DOHH2 (cell line): ENCODE data around the gene CNKSR3.

Experiments used
- H3F3A ChIP-seq: fragments of 200-600 bp; sonication (generic), shearing (Covaris generic); 2 replicates; pipeline ENCODE4 v1.6.0; 2016; ENCODE audit warnings: antibody characterized with exemption, mild to moderate bottlenecking; ENCODE audit not compliant: control insufficient read depth, insufficient read depth
- H3K27ac ChIP-seq: fragments of 200-600 bp; sonication (generic); 2 replicates; pipeline ENCODE4 v1.5.1; 2014; ENCODE audit warnings: low read depth, mild to moderate bottlenecking, low read length, moderate library complexity
- H3K27me3 ChIP-seq: fragments of 200-600 bp; sonication (generic); 2 replicates; pipeline ENCODE4 v1.6.1; 2014; ENCODE audit warnings: mild to moderate bottlenecking, low read length, mixed read lengths; ENCODE audit not compliant: control insufficient read depth
- H3K36me3 ChIP-seq: fragments of 200-600 bp; sonication (generic); 2 replicates; pipeline ENCODE4 v1.6.1; 2014; ENCODE audit warnings: mild to moderate bottlenecking, low read length, moderate library complexity, mixed read lengths; ENCODE audit not compliant: control insufficient read depth
- H3K4me1 ChIP-seq: fragments of 200-600 bp; sonication (generic); 2 replicates; pipeline ENCODE4 v1.6.1; 2014; ENCODE audit warnings: mild to moderate bottlenecking, low read length, mixed read lengths; ENCODE audit not compliant: control insufficient read depth
- H3K4me2 ChIP-seq: fragments of 200-600 bp; sonication (generic); 2 replicates; pipeline ENCODE4 v1.6.0; 2014; ENCODE audit warnings: mild to moderate bottlenecking, low read length, moderate library complexity
- H3K4me3 ChIP-seq: fragments of 200-600 bp; sonication (generic); 2 replicates; pipeline ENCODE4 v1.5.1; 2014; ENCODE audit warnings: mild to moderate bottlenecking, low read length, mixed read lengths
- H3K79me2 ChIP-seq: fragments of 200-600 bp; sonication (generic); 2 replicates; pipeline ENCODE4 v1.6.1; 2014; ENCODE audit warnings: mild to moderate bottlenecking, low read length, mixed read lengths; ENCODE audit not compliant: control insufficient read depth
- H3K9me2 ChIP-seq: fragments of 200-600 bp; sonication (generic); replicated peaks from 2 replicates; pipeline ENCODE4 v1.6.1; 2014; ENCODE audit warnings: mild to moderate bottlenecking, low read length, mixed read lengths; ENCODE audit not compliant: control insufficient read depth
- H3K9me3 ChIP-seq: fragments of 200-600 bp; sonication (generic); 2 replicates; pipeline ENCODE4 v1.6.1; 2014; ENCODE audit warnings: antibody characterized with exemption, low read length, mixed read lengths; ENCODE audit not compliant: control insufficient read depth, insufficient read depth
- H4K20me1 ChIP-seq: fragments of 200-600 bp; sonication (generic); 2 replicates; pipeline ENCODE4 v1.6.0; 2014; ENCODE audit warnings: low read depth, mild to moderate bottlenecking, antibody characterized with exemption, low read length, moderate library complexity; ENCODE audit not compliant: control insufficient read depth, insufficient read depth
- EZH2phosphoT487 ChIP-seq: fragments of 200-600 bp; sonication (generic); IDR thresholded peaks from 2 replicates; pipeline ENCODE4 v1.6.1; 2017; ENCODE audit warnings: borderline replicate concordance, mild to moderate bottlenecking, antibody characterized with exemption, low read length, moderate library complexity, mixed read lengths
- TF ChIP-seq, protein P1 (sequence below): fragments of 200-600 bp; sonication (generic); IDR thresholded peaks from one replicate; pipeline ENCODE4 v1.5.1; 2014; ENCODE audit warnings: antibody characterized with exemption, mild to moderate bottlenecking, low read depth, low read length; ENCODE audit not compliant: poor library complexity, severe bottlenecking

The CNKSR3 gene

GRCh38 chr6:154378518-154378917 is 132.0 kb downstream of the CNKSR3 start:
- Histone ChIP-seq H3K36me3 (no peaks in the 10 kb centered on the region), H3K79me2 (no peaks in the 10 kb centered on the region), H3K9me2 (no peaks in the 10 kb centered on the region), H3K27ac (no peak overlapping the region), H3K9me3 (peaks cover 3% of the 10 kb centered on the region; the same call in 1 of the 2 replicates), H3K4me3 (no peak overlapping the region), H3K4me1 (no peaks in the 10 kb centered on the region), H3K4me2 (no peak overlapping the region), H3K27me3 (no peaks in the 10 kb centered on the region), H4K20me1 (no peaks in the 10 kb centered on the region), H3F3A (no peaks in the 10 kb centered on the region)
- TF ChIP-seq, protein P1, sequence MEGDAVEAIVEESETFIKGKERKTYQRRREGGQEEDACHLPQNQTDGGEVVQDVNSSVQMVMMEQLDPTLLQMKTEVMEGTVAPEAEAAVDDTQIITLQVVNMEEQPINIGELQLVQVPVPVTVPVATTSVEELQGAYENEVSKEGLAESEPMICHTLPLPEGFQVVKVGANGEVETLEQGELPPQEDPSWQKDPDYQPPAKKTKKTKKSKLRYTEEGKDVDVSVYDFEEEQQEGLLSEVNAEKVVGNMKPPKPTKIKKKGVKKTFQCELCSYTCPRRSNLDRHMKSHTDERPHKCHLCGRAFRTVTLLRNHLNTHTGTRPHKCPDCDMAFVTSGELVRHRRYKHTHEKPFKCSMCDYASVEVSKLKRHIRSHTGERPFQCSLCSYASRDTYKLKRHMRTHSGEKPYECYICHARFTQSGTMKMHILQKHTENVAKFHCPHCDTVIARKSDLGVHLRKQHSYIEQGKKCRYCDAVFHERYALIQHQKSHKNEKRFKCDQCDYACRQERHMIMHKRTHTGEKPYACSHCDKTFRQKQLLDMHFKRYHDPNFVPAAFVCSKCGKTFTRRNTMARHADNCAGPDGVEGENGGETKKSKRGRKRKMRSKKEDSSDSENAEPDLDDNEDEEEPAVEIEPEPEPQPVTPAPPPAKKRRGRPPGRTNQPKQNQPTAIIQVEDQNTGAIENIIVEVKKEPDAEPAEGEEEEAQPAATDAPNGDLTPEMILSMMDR = no peak
- TF ChIP-seq EZH2phosphoT487 = no peak

- Histone ChIP-seq H3K4me3 (no peak overlapping the region), H3K9me3 (peaks cover 3% of the 10 kb centered on the region; the same call in 1 of the 2 replicates), H3K27ac (no peak overlapping the region), H3K4me1 (no peaks in the 10 kb centered on the region), H3K27me3 (no peaks in the 10 kb centered on the region), H3F3A (no peaks in the 10 kb centered on the region), H3K79me2 (no peaks in the 10 kb centered on the region), H3K4me2 (no peak overlapping the region), H3K36me3 (no peaks in the 10 kb centered on the region), H3K9me2 (no peaks in the 10 kb centered on the region), H4K20me1 (no peaks in the 10 kb centered on the region)
- TF ChIP-seq, protein P1 = no peak
- TF ChIP-seq EZH2phosphoT487 = no peak
Observed at GRCh38 chr6:154377726-154378125, 132.8 kb downstream of the CNKSR3 start.

DNA sequence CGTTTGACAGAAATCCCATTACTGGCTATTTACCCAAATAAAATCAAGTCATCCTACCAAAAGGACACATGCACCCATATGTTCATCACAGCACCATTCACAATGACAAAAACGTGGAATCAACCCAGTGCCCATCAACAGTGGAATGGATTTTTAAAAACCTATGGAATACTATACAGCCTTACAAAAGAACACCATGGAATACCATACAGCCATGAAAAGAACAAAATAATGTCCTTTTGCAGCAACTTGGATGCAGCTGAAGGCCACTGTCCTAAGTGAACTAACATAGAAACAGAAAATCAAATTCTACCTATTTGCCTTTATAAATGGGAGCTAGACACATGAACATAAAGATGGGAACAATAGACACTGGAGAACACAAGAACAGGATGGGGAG is 136.5 kb downstream of the CNKSR3 start:
- Histone ChIP-seq H3K4me2 (no peak overlapping the region), H3K4me1 (no peaks in the 10 kb centered on the region), H4K20me1 (no peaks in the 10 kb centered on the region), H3K27me3 (no peaks in the 10 kb centered on the region), H3K9me3 (peaks cover 3% of the 10 kb centered on the region; the same call in 1 of the 2 replicates), H3K79me2 (no peaks in the 10 kb centered on the region), H3K27ac (no peak overlapping the region), H3K4me3 (no peak overlapping the region), H3K9me2 (no peaks in the 10 kb centered on the region), H3F3A (no peaks in the 10 kb centered on the region), H3K36me3 (no peaks in the 10 kb centered on the region)
- no peak for TF ChIP-seq EZH2phosphoT487
- TF ChIP-seq, protein P1 = no peak

DNA sequence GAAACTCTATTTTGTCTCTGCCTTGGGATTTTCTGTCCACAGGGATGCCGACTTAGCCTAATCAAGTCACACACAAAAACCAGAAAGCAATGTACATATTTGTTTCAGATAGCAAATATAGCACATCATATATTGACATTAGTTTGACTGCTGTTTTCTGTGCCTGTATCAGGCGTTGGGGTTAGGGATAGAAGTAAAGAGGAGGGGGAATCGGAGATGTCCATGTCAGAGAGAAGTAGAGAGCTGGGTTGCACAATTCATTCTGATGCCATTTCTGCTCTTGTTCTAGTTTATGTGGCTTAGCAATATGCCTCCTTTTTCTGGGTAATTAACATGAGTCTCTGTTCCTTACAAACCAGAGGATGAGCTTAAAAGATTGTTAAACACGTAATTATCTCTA is 139.2 kb downstream of the CNKSR3 start:
- H4K20me1 ChIP-seq = no peaks in the 10 kb centered on the region
- no peaks in the 10 kb centered on the region for H3K27me3 ChIP-seq
- peaks cover 3% of the 10 kb centered on the region; the same call in 1 of the 2 replicates for H3K9me3 ChIP-seq
- no peak overlapping the region for H3K4me3 ChIP-seq
- H3K79me2 ChIP-seq = no peaks in the 10 kb centered on the region
- H3K36me3 ChIP-seq = no peaks in the 10 kb centered on the region
- H3K27ac ChIP-seq = no peak overlapping the region
- TF ChIP-seq, protein P1 = no peak
- TF ChIP-seq EZH2phosphoT487 = no peak
- no peak overlapping the region for H3K4me2 ChIP-seq
- H3K9me2 ChIP-seq = no peaks in the 10 kb centered on the region
- no peaks in the 10 kb centered on the region for H3K4me1 ChIP-seq
- H3F3A ChIP-seq = no peaks in the 10 kb centered on the region
